Measurements from ENCODE around the gene VPREB3. TPM values are rescaled to one million over a fixed set of nuclear protein-coding genes. Genes with fewer than 3 reads are reported as not detected.

The VPREB3 gene
- total RNA-seq, 2 donors from 2014 or later = not detected

DNA sequence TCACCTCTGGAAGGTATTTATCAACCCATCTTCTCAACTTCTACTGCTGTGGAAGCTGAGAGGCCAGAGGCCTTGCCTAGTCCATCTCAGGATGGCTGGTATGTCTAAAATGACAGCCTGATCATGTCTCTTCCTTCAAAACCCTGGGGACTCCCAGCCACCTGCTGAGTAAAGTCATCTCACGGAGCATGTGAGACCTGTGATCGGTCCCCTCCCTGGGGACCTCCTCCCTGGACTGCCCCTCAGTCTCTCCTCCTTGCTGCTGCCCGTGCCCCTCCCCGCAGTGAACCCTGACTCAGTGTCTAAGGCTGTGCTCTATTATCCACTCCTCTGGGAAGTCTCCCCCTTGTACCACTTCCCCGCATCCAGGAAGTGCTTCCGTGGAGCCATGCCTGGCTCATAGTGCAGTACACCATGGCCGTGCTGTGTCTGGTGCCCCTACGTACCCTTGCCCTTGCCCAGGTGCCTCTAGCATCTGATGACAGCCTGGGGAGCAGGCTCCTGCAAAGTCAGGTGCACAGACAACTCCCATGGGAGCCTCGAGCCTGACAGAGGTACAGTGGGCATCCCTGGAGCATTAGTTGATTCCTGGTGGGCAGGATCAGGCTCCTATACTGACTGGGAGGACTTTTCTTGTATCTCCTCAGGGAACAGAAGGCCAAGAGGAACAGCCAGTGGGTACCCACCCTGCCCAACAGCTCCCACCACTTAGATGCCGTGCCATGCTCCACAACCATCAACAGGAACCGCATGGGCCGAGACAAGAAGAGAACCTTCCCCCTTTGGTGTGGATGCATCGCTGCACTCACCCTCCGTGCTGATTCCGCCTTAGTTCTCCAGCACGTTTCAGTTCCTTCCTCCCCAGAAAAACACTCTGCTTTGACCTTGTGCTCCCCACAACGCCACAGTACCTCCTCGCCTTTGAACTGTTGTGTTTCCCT, 46.3 kb upstream of the VPREB3 start:
- DNase-seq (ENCODE audit: low spot score) = no peak
- no peak overlapping the region for H3K4me3 ChIP-seq
- intact Hi-C loops (cut with DNase I) = no loop called here
- H3K4me1 ChIP-seq (replicated peaks) = no peaks in the 10 kb centered on the region
- no peak for TF ChIP-seq POLR2AphosphoS5 (IDR thresholded peaks at IDR 0.05)
- TF ChIP-seq POLR2A (IDR thresholded peaks at IDR 0.05) = no peak
- TF ChIP-seq, protein P1, sequence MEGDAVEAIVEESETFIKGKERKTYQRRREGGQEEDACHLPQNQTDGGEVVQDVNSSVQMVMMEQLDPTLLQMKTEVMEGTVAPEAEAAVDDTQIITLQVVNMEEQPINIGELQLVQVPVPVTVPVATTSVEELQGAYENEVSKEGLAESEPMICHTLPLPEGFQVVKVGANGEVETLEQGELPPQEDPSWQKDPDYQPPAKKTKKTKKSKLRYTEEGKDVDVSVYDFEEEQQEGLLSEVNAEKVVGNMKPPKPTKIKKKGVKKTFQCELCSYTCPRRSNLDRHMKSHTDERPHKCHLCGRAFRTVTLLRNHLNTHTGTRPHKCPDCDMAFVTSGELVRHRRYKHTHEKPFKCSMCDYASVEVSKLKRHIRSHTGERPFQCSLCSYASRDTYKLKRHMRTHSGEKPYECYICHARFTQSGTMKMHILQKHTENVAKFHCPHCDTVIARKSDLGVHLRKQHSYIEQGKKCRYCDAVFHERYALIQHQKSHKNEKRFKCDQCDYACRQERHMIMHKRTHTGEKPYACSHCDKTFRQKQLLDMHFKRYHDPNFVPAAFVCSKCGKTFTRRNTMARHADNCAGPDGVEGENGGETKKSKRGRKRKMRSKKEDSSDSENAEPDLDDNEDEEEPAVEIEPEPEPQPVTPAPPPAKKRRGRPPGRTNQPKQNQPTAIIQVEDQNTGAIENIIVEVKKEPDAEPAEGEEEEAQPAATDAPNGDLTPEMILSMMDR (IDR thresholded peaks at IDR 0.05) = no peak
- H3K36me3 ChIP-seq = peaks cover 17 to 27% of the 10 kb centered on the region in 2 donors
- WGBS = 94% methylated on average over 18 of the region's 18 CpGs
- no peaks in the 10 kb centered on the region for H3K27me3 ChIP-seq (replicated peaks; ENCODE audit: insufficient read depth)
- no peaks in the 10 kb centered on the region for H3K9me3 ChIP-seq
- no peak overlapping the region for H3K27ac ChIP-seq

DNA sequence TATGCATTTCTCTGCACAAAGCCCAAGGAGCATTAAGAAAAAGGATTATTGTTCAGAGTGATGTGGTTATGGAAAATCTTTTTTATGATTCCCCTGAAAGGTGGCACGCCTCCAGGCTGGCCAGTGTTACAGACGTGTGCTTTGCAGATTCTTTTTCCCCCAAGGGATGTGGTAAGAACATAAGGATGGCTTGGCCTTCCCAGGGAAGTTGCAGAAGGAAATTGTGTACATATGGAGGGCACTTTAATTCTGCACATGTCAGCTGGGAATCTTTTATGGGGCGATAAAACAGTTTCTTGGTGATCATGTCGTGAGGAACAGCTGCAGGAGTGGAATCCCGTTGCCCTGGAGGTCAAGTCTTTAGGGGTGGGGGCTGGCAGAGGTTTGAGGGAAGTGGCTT, 42.2 kb upstream of the VPREB3 start:
- Histone ChIP-seq H3K36me3 (peaks cover 6 to 7% of the 10 kb centered on the region in 2 donors), H3K4me1 (replicated peaks) (peaks cover 6% of the 10 kb centered on the region), H3K27me3 (replicated peaks; ENCODE audit: insufficient read depth) (no peaks in the 10 kb centered on the region), H3K9me3 (no peaks in the 10 kb centered on the region), H3K4me3 (no peak overlapping the region), H3K27ac (no peak overlapping the region)
- intact Hi-C loops (cut with DNase I) = no loop called here
- TF ChIP-seq POLR2AphosphoS5 (IDR thresholded peaks at IDR 0.05) = no peak
- no peak for TF ChIP-seq POLR2A (IDR thresholded peaks at IDR 0.05)
- TF ChIP-seq, protein P1 (IDR thresholded peaks at IDR 0.05) = no peak
- 54% methylated on average over 5 of the region's 5 CpGs for WGBS
- DNase-seq (ENCODE audit: low spot score) = no peak

DNA sequence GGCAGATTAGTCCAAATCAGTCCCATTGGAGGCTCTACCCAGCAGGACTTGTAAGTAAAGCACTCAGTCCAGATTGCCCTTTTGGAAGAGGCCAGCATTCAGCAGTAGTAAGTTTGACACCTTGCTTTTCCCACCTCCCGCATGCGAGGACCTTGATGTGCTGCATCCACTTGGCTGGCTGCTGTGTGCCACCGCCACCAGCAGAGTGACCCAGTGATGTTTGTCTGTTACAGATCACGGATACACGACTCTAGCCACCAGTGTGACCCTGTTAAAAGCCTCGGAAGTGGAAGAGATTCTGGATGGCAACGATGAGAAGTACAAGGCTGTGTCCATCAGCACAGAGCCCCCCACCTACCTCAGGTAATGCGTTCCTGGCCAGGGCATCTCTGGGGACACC, 39.1 kb upstream of the VPREB3 start:
- TF ChIP-seq POLR2A (IDR thresholded peaks at IDR 0.05) = no peak
- TF ChIP-seq POLR2AphosphoS5 (IDR thresholded peaks at IDR 0.05) = no peak
- intact Hi-C loops (cut with DNase I) = no loop called here
- Histone ChIP-seq H3K4me1 (replicated peaks) (peaks cover 6% of the 10 kb centered on the region), H3K9me3 (no peaks in the 10 kb centered on the region), H3K27ac (no peak overlapping the region), H3K27me3 (replicated peaks; ENCODE audit: insufficient read depth) (no peaks in the 10 kb centered on the region), H3K36me3 (no peaks in the 10 kb centered on the region), H3K4me3 (no peak overlapping the region)
- no peak for DNase-seq (ENCODE audit: low spot score)
- 94% methylated on average over 8 of the region's 8 CpGs for WGBS

DNA sequence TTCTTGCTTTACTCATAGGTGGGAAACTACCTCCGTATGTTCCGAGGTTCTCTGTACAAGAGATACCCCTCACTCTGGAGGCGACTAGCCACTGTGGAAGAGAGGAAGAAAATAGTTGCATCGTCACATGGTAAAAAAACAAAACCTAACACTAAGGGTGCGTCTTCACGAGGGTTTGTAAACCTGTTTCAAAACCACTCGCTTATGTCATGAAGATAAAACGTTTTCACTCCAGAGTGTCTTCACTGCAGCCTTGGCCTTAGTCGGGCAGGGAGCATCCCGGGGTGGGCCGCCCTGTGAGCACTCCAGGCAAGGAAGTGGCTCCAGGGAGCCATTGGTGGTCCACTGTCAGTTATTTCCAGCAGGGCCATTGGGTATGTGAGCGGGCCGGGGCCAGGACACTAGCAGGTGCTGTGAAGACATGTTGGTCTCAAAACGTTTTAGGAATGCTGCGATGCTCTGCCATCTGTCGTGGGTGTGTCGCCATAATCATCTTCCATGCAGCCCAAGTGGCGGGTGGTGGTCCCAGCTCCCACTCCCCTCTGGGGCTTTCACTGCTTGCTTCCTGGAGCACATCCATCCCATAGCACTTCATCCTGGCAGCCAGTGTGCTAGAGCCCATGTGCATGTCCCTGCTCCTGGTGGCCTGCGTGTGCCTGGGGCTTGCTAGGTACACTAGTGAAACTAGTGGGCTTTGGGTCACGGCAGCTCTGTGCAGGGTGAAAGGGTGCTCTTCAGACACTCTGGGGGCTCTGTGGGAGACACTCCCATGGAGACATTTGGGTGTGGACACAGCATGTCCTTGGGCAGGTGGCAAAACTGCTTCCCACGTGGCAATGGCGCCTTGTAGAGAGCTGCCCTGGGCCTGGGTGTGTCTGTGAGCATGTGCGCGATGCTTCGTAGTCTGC, 37.8 kb upstream of the VPREB3 start:
- Histone ChIP-seq H3K4me1 (replicated peaks) (peaks cover 6% of the 10 kb centered on the region), H3K4me3 (no peak overlapping the region), H3K27me3 (replicated peaks; ENCODE audit: insufficient read depth) (no peaks in the 10 kb centered on the region), H3K36me3 (no peaks in the 10 kb centered on the region), H3K27ac (peak overlapping the region in 1 of 2 donors; percentile 38), H3K9me3 (no peaks in the 10 kb centered on the region)
- intact Hi-C loops (cut with DNase I) = no loop called here
- TF ChIP-seq, protein P1 (IDR thresholded peaks at IDR 0.05) = no peak
- no peak for TF ChIP-seq POLR2A (IDR thresholded peaks at IDR 0.05)
- TF ChIP-seq POLR2AphosphoS5 (IDR thresholded peaks at IDR 0.05) = no peak
- WGBS = 75% methylated on average over 25 of the region's 25 CpGs
- DNase-seq (ENCODE audit: low spot score) = no peak
